ENCODE measurements around the gene HOXA10.

The HOXA10 gene

GRCh38 chr7:27153526-27153925, 20.6 kb downstream of the HOXA10 start:
- no peak for DNase-seq (ENCODE audit: low read depth)
- TF ChIP-seq CTCF (IDR thresholded peaks at IDR 0.05; ENCODE audit: low read length, missing control alignments), result no peak
- no peak overlapping the region for H3K4me3 ChIP-seq (replicated peaks; ENCODE audit: low read depth, low read length)

GRCh38 chr7:27152816-27153442, 21.2 kb downstream of the HOXA10 start:
- no peak overlapping the region for H3K4me3 ChIP-seq (replicated peaks; ENCODE audit: low read depth, low read length)
- DNase-seq (ENCODE audit: low read depth), result no peak
- no peak for TF ChIP-seq CTCF (IDR thresholded peaks at IDR 0.05; ENCODE audit: low read length, missing control alignments)

- H3K4me3 ChIP-seq (replicated peaks; ENCODE audit: low read depth, low read length), result peak within 1 kb of the TSS; percentile 38
- DNase-seq (ENCODE audit: low read depth), result no peak
- no peak for TF ChIP-seq CTCF (IDR thresholded peaks at IDR 0.05; ENCODE audit: low read length, missing control alignments)
Observed at GRCh38 chr7:27151931-27152815, 21.9 kb downstream of the HOXA10 start, which contains the start of gene HOXA3. TSS of gene HOXA3 (minus strand) at chr7:27152583. CDS start at chr7:27110640, 41,943 bp downstream.

- no peak for DNase-seq (ENCODE audit: low read depth)
- TF ChIP-seq CTCF (IDR thresholded peaks at IDR 0.05; ENCODE audit: low read length, missing control alignments), result no peak
- H3K4me3 ChIP-seq (replicated peaks; ENCODE audit: low read depth, low read length), result peak overlapping the region; percentile 38
Observed at GRCh38 chr7:27151341-27151930, 22.7 kb downstream of the HOXA10 start.

GRCh38 chr7:27150568-27151340, 23.4 kb downstream of the HOXA10 start:
- H3K4me3 ChIP-seq (replicated peaks; ENCODE audit: low read depth, low read length), result peak overlapping the region; percentile 38
- peak; percentile 66 for DNase-seq (ENCODE audit: low read depth)

More at GRCh38 chr7:27150568-27151340, 23.4 kb downstream of the HOXA10 start:
- peak; percentile 51 for TF ChIP-seq CTCF (IDR thresholded peaks at IDR 0.05; ENCODE audit: low read length, missing control alignments)

All from fibroblast of pulmonary artery (primary cell).